H1 (cell line): ENCODE measurements around the gene NKAIN2. TPM values are rescaled to one million over a fixed set of nuclear protein-coding genes. Genes with fewer than 3 reads are reported as not detected.

Experiments used
- CTCF ChIA-PET: fragments of 300-600 bp; sonication (Branson Sonifier 250); formaldehyde crosslinking; loops from one replicate; lab custom pipeline; 2021; ENCODE audit not compliant: partially characterized antibody; lab: Charles Lee
- POLR2A ChIA-PET: fragments of 300-600 bp; sonication (Branson Sonifier 250); formaldehyde crosslinking; loops from one replicate; lab custom pipeline; 2021; ENCODE audit warnings: inconsistent platforms; ENCODE audit not compliant: partially characterized antibody; lab: Charles Lee
- DNase-seq, 2 experiments: peaks; one replicate each; pipeline versions ENCODE4 v3.0.0 to v3.0.0-alpha.2; 2010 to 2022; ENCODE audit warnings: low spot score in 2 of 2, low read depth in 1 of 2, mixed read lengths in 1 of 2
- FAIRE-seq: peaks from 2 replicates; lab custom pipeline; 2011; peaks lifted over from hg19 to GRCh38; lab: Jason Lieb, UNC
- H2AFZ ChIP-seq: 2 replicates; pipeline ENCODE4 v1.8.1; 2012; ENCODE audit warnings: low read length, inconsistent platforms
- H2AK5ac ChIP-seq: 2 replicates; pipeline ENCODE4 v1.6.1; 2013; ENCODE audit warnings: low read depth, low read length
- H2BK120ac ChIP-seq: replicated peaks from 2 replicates; pipeline ENCODE3; 2013; ENCODE audit warnings: low read depth, low read length, inconsistent platforms
- H2BK12ac ChIP-seq: 2 replicates; pipeline ENCODE4 v1.6.1; 2013; ENCODE audit warnings: low read depth, low read length
- H2BK15ac ChIP-seq: 2 replicates; pipeline ENCODE4 v1.6.1; 2013; ENCODE audit warnings: low read length
- H2BK20ac ChIP-seq: 2 replicates; pipeline ENCODE4 v1.6.1; 2013; ENCODE audit warnings: low read length
- H2BK5ac ChIP-seq: 2 replicates; pipeline ENCODE4 v1.6.1; 2013; ENCODE audit warnings: low read depth, low read length
- H3K14ac ChIP-seq: 2 replicates; pipeline ENCODE4 v1.6.1; 2013; ENCODE audit warnings: inconsistent platforms; ENCODE audit not compliant: insufficient read length
- H3K18ac ChIP-seq: 2 replicates; pipeline ENCODE4 v1.6.1; 2013; ENCODE audit warnings: low read length; ENCODE audit errors: extremely low read depth
- H3K23ac ChIP-seq: 2 replicates; pipeline ENCODE4 v1.6.1; 2013; ENCODE audit warnings: inconsistent platforms; ENCODE audit not compliant: insufficient read length
- H3K23me2 ChIP-seq: 2 replicates; pipeline ENCODE4 v1.6.1; 2013; ENCODE audit warnings: low read depth, low read length
- H3K27ac ChIP-seq: 2 replicates; pipeline ENCODE4 v1.6.1; 2011; ENCODE audit warnings: low read depth, low read length, inconsistent platforms
- H3K27me3 ChIP-seq, 4 experiments: replicated peaks in 1 of 4; 1 replicate in 1 of 4; 2 replicates in 3 of 4; pipeline versions ENCODE4 v1.6.1 to v1.8.1; 2011 to 2013; ENCODE audit warnings: low read length in 3 of 4, mild to moderate bottlenecking in 3 of 4, inconsistent platforms in 2 of 4, mixed read lengths in 2 of 4, moderate library complexity in 1 of 4; ENCODE audit not compliant: control insufficient read depth in 3 of 4, insufficient read depth in 3 of 4; ENCODE audit errors: extremely low read depth in 1 of 4
- H3K36me3 ChIP-seq, 4 experiments: 2 replicates each; pipeline versions ENCODE4 v1.6.1 to v1.8.1; 2011 to 2013; ENCODE audit warnings: mild to moderate bottlenecking in 4 of 4, low read length in 3 of 4, moderate library complexity in 2 of 4, control low read depth in 1 of 4, inconsistent platforms in 1 of 4; ENCODE audit not compliant: insufficient read depth in 4 of 4, control insufficient read depth in 2 of 4
- H3K4ac ChIP-seq: replicated peaks from 2 replicates; pipeline ENCODE3; 2013; ENCODE audit warnings: low read length, low read depth, mixed read lengths, inconsistent platforms; ENCODE audit not compliant: insufficient read length
- H3K4me1 ChIP-seq, 4 experiments: replicated peaks in 1 of 4; 1 replicate in 1 of 4; 2 replicates in 3 of 4; pipeline versions ENCODE4 v1.6.1 to v1.8.1; 2011 to 2013; ENCODE audit warnings: low read length in 3 of 4, inconsistent platforms in 2 of 4, mixed read lengths in 1 of 4; ENCODE audit not compliant: insufficient read depth in 4 of 4, control insufficient read depth in 3 of 4
- H3K4me2 ChIP-seq, 2 experiments: 2 replicates each; pipeline versions ENCODE4 v1.6.1 to v1.8.1; 2011 to 2013; ENCODE audit warnings: low read depth in 2 of 2, low read length in 2 of 2, control low read depth in 1 of 2, inconsistent platforms in 1 of 2, mild to moderate bottlenecking in 1 of 2; ENCODE audit not compliant: insufficient read depth in 1 of 2
- H3K4me3 ChIP-seq, 4 experiments: fragments of 200-600, 300-600 bp in 1 of 4; sonication (generic), shearing (Covaris generic), sonication (Bioruptor Twin) in 1 of 4; 2 replicates each; pipeline versions ENCODE4 v1.5.1 to v1.8.1; 2011 to 2016; ENCODE audit warnings: low read length in 4 of 4, low read depth in 3 of 4, control low read depth in 2 of 4, inconsistent platforms in 2 of 4, mild to moderate bottlenecking in 2 of 4, mixed read lengths in 1 of 4, moderate library complexity in 1 of 4; ENCODE audit not compliant: insufficient read depth in 2 of 4; ENCODE audit errors: extremely low read depth in 1 of 4
- H3K56ac ChIP-seq: replicated peaks from 2 replicates; pipeline ENCODE3; 2013; ENCODE audit warnings: low read depth, mild to moderate bottlenecking, mixed read lengths, low read length, inconsistent platforms; ENCODE audit not compliant: insufficient read length
- H3K79me1 ChIP-seq: 2 replicates; pipeline ENCODE4 v1.6.1; 2013; ENCODE audit warnings: low read depth, low read length, control low read depth
- H3K79me2 ChIP-seq, 2 experiments: 2 replicates each; pipeline versions ENCODE4 v1.6.1 to v1.8.1; 2012 to 2013; ENCODE audit warnings: low read length in 2 of 2, mild to moderate bottlenecking in 2 of 2, inconsistent platforms in 1 of 2; ENCODE audit not compliant: insufficient read depth in 2 of 2, control insufficient read depth in 1 of 2
- H3K9ac ChIP-seq, 4 experiments: replicated peaks in 1 of 4; 1 replicate in 1 of 4; 2 replicates in 3 of 4; pipeline versions ENCODE4 v1.6.1 to v1.8.1; 2011 to 2013; ENCODE audit warnings: low read depth in 3 of 4, low read length in 3 of 4, control low read depth in 2 of 4, mild to moderate bottlenecking in 2 of 4, moderate library complexity in 2 of 4, inconsistent platforms in 1 of 4; ENCODE audit errors: extremely low read depth in 1 of 4
- H3K9me3 ChIP-seq, 2 experiments: 2 replicates each; pipeline versions ENCODE4 v1.6.1 to v1.8.1; 2012 to 2013; ENCODE audit warnings: mild to moderate bottlenecking in 2 of 2, moderate library complexity in 2 of 2, control low read depth in 1 of 2, inconsistent platforms in 1 of 2, low read depth in 1 of 2, low read length in 1 of 2, mixed read lengths in 1 of 2; ENCODE audit not compliant: insufficient read depth in 2 of 2
- H4K20me1 ChIP-seq, 2 experiments: replicated peaks in 1 of 2; 2 replicates each; pipeline versions ENCODE3 to v1.8.1; 2011 to 2013; ENCODE audit warnings: inconsistent platforms in 2 of 2, low read length in 2 of 2, mild to moderate bottlenecking in 1 of 2; ENCODE audit not compliant: insufficient read depth in 2 of 2, control insufficient read depth in 1 of 2
- H4K5ac ChIP-seq: 2 replicates; pipeline ENCODE4 v1.6.1; 2013; ENCODE audit warnings: low read length, low read depth, mixed read lengths, inconsistent platforms; ENCODE audit not compliant: insufficient read length
- H4K8ac ChIP-seq: 2 replicates; pipeline ENCODE4 v1.8.0; 2013; ENCODE audit warnings: mild to moderate bottlenecking, moderate library complexity, low read length, inconsistent platforms; ENCODE audit not compliant: insufficient read depth; ENCODE audit errors: extremely low read depth
- H4K91ac ChIP-seq: replicated peaks from 2 replicates; pipeline ENCODE3; 2013; ENCODE audit warnings: low read length, mixed read lengths, inconsistent platforms; ENCODE audit not compliant: insufficient read length
- SAP30 ChIP-seq: fragments of 300-600 bp; sonication (generic); IDR thresholded peaks from 2 replicates; pipeline ENCODE4 v1.7.1; 2012; ENCODE audit warnings: low read length, moderate library complexity, mild to moderate bottlenecking, inconsistent platforms; ENCODE audit not compliant: insufficient read depth, insufficient replicate concordance
- SUZ12 ChIP-seq: fragments of 200-600 bp; sonication (generic); IDR thresholded peaks from 2 replicates; pipeline ENCODE4 v1.6.1; 2012; ENCODE audit warnings: mild to moderate bottlenecking, inconsistent platforms, low read length, moderate library complexity, mixed read lengths
- WGBS, 2 experiments: shearing (Covaris generic) in 1 of 2; methylation state at CpG; one replicate each; pipeline versions ENCODE4 v1.1.6 to v1.1.7; 2013 to 2015; ENCODE audit warnings: low lambda C conversion rate in 2 of 2, mixed read lengths in 2 of 2, inconsistent platforms in 1 of 2, low coverage in 1 of 2, missing lambda C conversion rate in 1 of 2; ENCODE audit not compliant: insufficient replicate concordance in 2 of 2, insufficient coverage in 1 of 2, insufficient read length in 1 of 2; ENCODE audit errors: extremely low coverage in 1 of 2, missing lambda C conversion rate in 1 of 2; 5-methylcytosine and 5-hydroxymethylcytosine counted together
- polyA plus RNA-seq, 7 experiments: library from polyadenylated mRNA; depleted of rRNA in 3 of 7; stranded (reverse) in 5 of 7; unstranded in 2 of 7; fragments of >200 nt in 5 of 7; fragments of 200-250 nt in 2 of 7; gene quantifications; 1 replicate in 5 of 7; 2 replicates in 1 of 7; 4 replicates in 1 of 7; pipeline versions ENCODE4 v1.2.1 to v1.2.3, GENCODE V29; 2011 to 2013; ENCODE audit warnings: missing spikeins in 2 of 7, mixed read lengths in 2 of 7
- total RNA-seq: library from RNA; stranded (reverse); fragmentation: NEBNext Ultra II Directional; extraction: Animal tissue kit (Norgen Biotek cat#: 25700); gene quantifications from 2 replicates; pipeline ENCODE4 v1.2.1, GENCODE V29; 2021

Gene NKAIN2
- total and polyA plus RNA-seq, 2 of the 8 experiments (the other 6 are each of a cell fraction or from before 2014, with no cell fraction given) = 0.20 to 0.34 TPM

- TF ChIP-seq SUZ12 = no peak
- TF ChIP-seq SAP30 = no peak
- Histone ChIP-seq H3K9me3 (no peaks in the 10 kb centered on the region), H4K8ac (no peak overlapping the region), H4K5ac (no peak overlapping the region), H2BK120ac (no peak overlapping the region), H3K23me2 (no peaks in the 10 kb centered on the region), H4K91ac (no peak overlapping the region), H3K23ac (no peak overlapping the region), H2AK5ac (no peak overlapping the region), H3K4me1 (no peaks in the 10 kb centered on the region), H3K79me2 (no peaks in the 10 kb centered on the region), H2AFZ (no peak overlapping the region), H3K27ac (no peak overlapping the region), H2BK15ac (no peak overlapping the region), H3K4me3 (no peak overlapping the region), H3K4ac (no peak overlapping the region), H3K18ac (no peak overlapping the region), H3K9ac (no peak overlapping the region), H2BK20ac (no peak overlapping the region), H2BK5ac (no peak overlapping the region), H3K4me2 (no peak overlapping the region), H3K14ac (no peak overlapping the region), H3K79me1 (no peaks in the 10 kb centered on the region), H3K36me3 (no peaks in the 10 kb centered on the region), H3K27me3 (no peaks in the 10 kb centered on the region), H2BK12ac (no peak overlapping the region), H4K20me1 (no peaks in the 10 kb centered on the region), H3K56ac (no peak overlapping the region)
- DNase-seq = no peak
- CTCF ChIA-PET = interaction anchor here (1.6 to 2.4 kb wide), 2 partner anchors 11 to 248 kb away, joined by 5 to 12 read pairs; no protein-coding TSS in a partner anchor
- 78% methylated on average over 1 of the region's 1 CpG; no CpG with 5 or more reads in 1 of the 2 experiments for WGBS, 2 experiments
- POLR2A ChIA-PET = no interaction called here
- no peak for FAIRE-seq
Observed at GRCh38 chr6:124866040-124866439, 1062.4 kb downstream of the NKAIN2 start.
